K562 (cell line): ENCODE results near the gene NKD1. TPM values are rescaled to one million over a fixed set of nuclear protein-coding genes. Genes with fewer than 3 reads are reported as not detected.

Experiments
- ATAC-seq: fragments of 200-7000 bp; cut with Tn5 transposase; 3 replicates; pipeline ENCODE4 v1.9.1; 2020; ENCODE audit warnings: moderate library complexity
- BruUV-seq: library from RNA; stranded (reverse); fragments of 400-500 nt; replicated peaks from 2 replicates; lab custom pipeline; 2021; lab: Mats Ljungman, UMichigan
- CTCF ChIA-PET: fragments of 300-600 bp; formaldehyde crosslinking; extraction: SDS; loops from one replicate; lab custom pipeline; 2021; ENCODE audit warnings: low intra/inter-chr PET ratio; lab: Yijun Ruan, JAX
- POLR2A ChIA-PET: fragments of 300-600, 350-650 bp; sonication (Branson Sonifier 250); formaldehyde crosslinking; extraction: SDS; loops from one replicate; lab custom pipeline; 2021; ENCODE audit warnings: antibody characterized with exemption, inconsistent platforms; lab: Yijun Ruan, JAX
- DNase-seq, 4 experiments: peaks; one replicate each; pipeline versions ENCODE4 v3.0.0 to v3.0.0-alpha.2; 2011 to 2018; ENCODE audit warnings: low spot score in 3 of 4, mixed read lengths in 3 of 4; ENCODE audit errors: extremely low read depth in 1 of 4
- FAIRE-seq: peaks from 2 replicates; lab custom pipeline; 2011; peaks lifted over from hg19 to GRCh38; lab: Jason Lieb, UNC
- H2AFZ ChIP-seq: 2 replicates; pipeline ENCODE4 v1.6.0; 2011; ENCODE audit warnings: low read depth, low read length, control low read depth, inconsistent platforms
- H3K27ac ChIP-seq: fragments of 200-600 bp; 3 replicates; pipeline ENCODE4 v1.8.0; 2011; ENCODE audit warnings: low read depth, mild to moderate bottlenecking, control low read depth, inconsistent platforms, low read length, moderate library complexity, mixed read lengths; ENCODE audit errors: extremely low read depth
- H3K27me3 ChIP-seq, 2 experiments: fragments of 300-600 bp in 1 of 2; 2 replicates in 1 of 2; 3 replicates in 1 of 2; pipeline versions ENCODE4 v1.6.0 to v1.8.0; 2011; ENCODE audit warnings: inconsistent platforms in 2 of 2, low read length in 2 of 2, mild to moderate bottlenecking in 1 of 2, mixed read lengths in 1 of 2, moderate library complexity in 1 of 2; ENCODE audit not compliant: control insufficient read depth in 2 of 2, insufficient read depth in 2 of 2
- H3K36me3 ChIP-seq: fragments of 300-600 bp; 3 replicates; pipeline ENCODE4 v1.8.0; 2011; ENCODE audit warnings: mild to moderate bottlenecking, low read length, inconsistent platforms; ENCODE audit not compliant: control insufficient read depth, insufficient read depth
- H3K4me1 ChIP-seq, 2 experiments: fragments of 200-600 bp in 1 of 2; replicated peaks in 1 of 2; 2 replicates in 1 of 2; 3 replicates in 1 of 2; pipeline versions ENCODE4 v1.5.1 to v1.8.0; 2011; ENCODE audit warnings: inconsistent platforms in 2 of 2, low read length in 2 of 2, mild to moderate bottlenecking in 1 of 2, mixed read lengths in 1 of 2, moderate library complexity in 1 of 2; ENCODE audit not compliant: control insufficient read depth in 2 of 2, insufficient read depth in 2 of 2
- H3K4me2 ChIP-seq: 2 replicates; pipeline ENCODE4 v1.6.1; 2011; ENCODE audit warnings: low read length, control low read depth, inconsistent platforms, mixed read lengths; ENCODE audit not compliant: insufficient read depth
- H3K4me3 ChIP-seq: fragments of 200-600 bp; sonication (generic), shearing (Covaris generic); 2 replicates; pipeline ENCODE4 v1.5.1; 2016; ENCODE audit warnings: control low read depth, inconsistent platforms
- H3K79me2 ChIP-seq: fragments of 200-600 bp; 3 replicates; pipeline ENCODE4 v1.8.0; 2011; ENCODE audit warnings: low read length, inconsistent platforms; ENCODE audit not compliant: control insufficient read depth, insufficient read depth
- H3K9ac ChIP-seq, 2 experiments: 2 replicates each; pipeline versions ENCODE4 v1.6.0 to v1.6.1; 2011; ENCODE audit warnings: low read depth in 2 of 2, low read length in 2 of 2, control low read depth in 1 of 2, inconsistent platforms in 1 of 2, mild to moderate bottlenecking in 1 of 2, mixed read lengths in 1 of 2; ENCODE audit not compliant: insufficient read depth in 1 of 2
- H3K9me1 ChIP-seq: one replicate; pipeline ENCODE4 v1.6.0; 2011; ENCODE audit warnings: inconsistent platforms, mild to moderate bottlenecking, low read length, moderate library complexity; ENCODE audit not compliant: control insufficient read depth, insufficient read depth
- H3K9me3 ChIP-seq: replicated peaks from 2 replicates; pipeline ENCODE4 v1.5.1; 2011; ENCODE audit warnings: low read depth, low read length, inconsistent platforms; ENCODE audit not compliant: control insufficient read depth, insufficient read depth
- H4K20me1 ChIP-seq: replicated peaks from 2 replicates; pipeline ENCODE4 v1.6.1; 2011; ENCODE audit warnings: low read length, inconsistent platforms, mixed read lengths; ENCODE audit not compliant: control insufficient read depth, insufficient read depth
- ETV6 ChIP-seq, 3 experiments: fragments of 150-350 bp in 1 of 3; sonication (generic) in 1 of 3; formaldehyde crosslinking in 1 of 3; IDR thresholded peaks; 2 replicates each; pipeline versions ENCODE4 v1.6.1 to v1.8.0; 2014 to 2022; ENCODE audit warnings: borderline replicate concordance in 2 of 3, low read depth in 2 of 3, antibody characterized with exemption in 1 of 3, low read length in 1 of 3, mild to moderate bottlenecking in 1 of 3, missing genetic modification reagents in 1 of 3
- GABPA ChIP-seq: fragments of 200-800 bp; sonication (Bioruptor generic); conservative IDR thresholded peaks from 2 replicates; pipeline ENCODE4 v1.6.1; 2016; ENCODE audit warnings: low read depth, missing genetic modification characterization, missing compliant biosample characterization
- L3MBTL2 ChIP-seq: fragments of 450-650 bp; IDR thresholded peaks from 2 replicates; pipeline ENCODE4 v1.6.1; 2016; ENCODE audit warnings: mild to moderate bottlenecking, moderate library complexity
- POLR3A ChIP-seq: IDR thresholded peaks from 2 replicates; pipeline ENCODE4 v1.6.1; 2011; ENCODE audit warnings: borderline replicate concordance, mild to moderate bottlenecking, moderate library complexity; ENCODE audit not compliant: insufficient read length, insufficient read depth; ENCODE audit errors: extremely low read depth
- PURB ChIP-seq: sonication (generic); formaldehyde crosslinking; IDR thresholded peaks from 2 replicates; pipeline ENCODE4 v1.9.0; 2021; ENCODE audit warnings: low read depth, mild to moderate bottlenecking, missing genetic modification reagents
- SMARCB1 ChIP-seq: IDR thresholded peaks from 2 replicates; pipeline ENCODE4 v1.6.1; 2011; ENCODE audit warnings: improper control_type of control experiment, low read depth; ENCODE audit not compliant: insufficient read length
- SMARCE1 ChIP-seq: fragments of 450-650 bp; IDR thresholded peaks from 2 replicates; pipeline ENCODE4 v1.7.1; 2016; ENCODE audit warnings: mild to moderate bottlenecking
- ZSCAN32 ChIP-seq: fragments of 450-650 bp; formaldehyde crosslinking; IDR thresholded peaks from 2 replicates; pipeline ENCODE4 v1.4.0; 2020; ENCODE audit warnings: mild to moderate bottlenecking, moderate library complexity
- WGBS: fragments of 100-300 bp; shearing (Covaris generic); methylation state at CpG from one replicate; pipeline ENCODE4 v1.1.6; 2016; ENCODE audit warnings: low coverage, mixed read lengths; ENCODE audit not compliant: insufficient coverage; ENCODE audit errors: missing lambda C conversion rate; 5-methylcytosine and 5-hydroxymethylcytosine counted together
- in situ Hi-C: fragments of 300-500 bp; cut with MboI; formaldehyde crosslinking; loops from 4 replicates; pipeline ENCODE4 v1.15.0; 2018; ENCODE audit warnings: inconsistent platforms, mixed read lengths
- intact Hi-C: fragments of 100-400 bp; cut with micrococcal nuclease; formaldehyde crosslinking; loops from 2 replicates; pipeline ENCODE4 v1.14.2; 2022
- polyA plus RNA-seq, 8 experiments: library from polyadenylated mRNA; depleted of rRNA in 4 of 8; stranded (reverse) in 5 of 8; unstranded in 3 of 8; fragments of >200 nt; fragmentation: Nextera tagmentation in 2 of 8; fragmentation: Illumina TruSeq in 1 of 8; extraction: Ambion mirVana in 2 of 8; extraction: Trizol in 1 of 8; gene quantifications; 2 replicates each; pipeline versions ENCODE4 v1.2.1 to v1.2.3, GENCODE V29; 2011 to 2014; ENCODE audit warnings: inconsistent platforms in 1 of 8, missing spikeins in 1 of 8
- total RNA-seq, 7 experiments: library from RNA; depleted of rRNA in 6 of 7; stranded (reverse); fragments of >200 nt in 6 of 7; fragmentation: Illumina TruSeq in 2 of 7; extraction: Trizol in 2 of 7; gene quantifications; 2 replicates each; pipeline versions ENCODE4 v1.2.1 to v1.2.3, GENCODE V29; 2011 to 2021; ENCODE audit warnings: low replicate concordance in 1 of 7
- TF ChIP-seq, protein P1 (sequence below): fragments of 450-650 bp; formaldehyde crosslinking; IDR thresholded peaks from 2 replicates; pipeline ENCODE4 v1.4.0; 2022; ENCODE audit warnings: missing genetic modification characterization
- TF ChIP-seq, protein P2 (sequence below): fragments of 200-800 bp; sonication (Bioruptor generic); IDR thresholded peaks from 2 replicates; pipeline ENCODE4 v1.6.1; 2017; ENCODE audit warnings: missing genetic modification characterization, missing compliant biosample characterization
- TF ChIP-seq, protein P3 (sequence below): fragments of 450-650 bp; IDR thresholded peaks from 2 replicates; pipeline ENCODE4 v1.6.1; 2017; ENCODE audit warnings: antibody characterized with exemption, mild to moderate bottlenecking
- TF ChIP-seq, protein P4 (sequence below): sonication (generic); formaldehyde crosslinking; IDR thresholded peaks from 2 replicates; pipeline ENCODE4 v1.9.0; 2022; ENCODE audit warnings: mild to moderate bottlenecking, missing genetic modification reagents

The NKD1 gene
- total and polyA plus RNA-seq, 9 of the 15 experiments (the other 6 are each of a cell fraction or from before 2014, with no cell fraction given) = under 0.01 to 0.24 (median 0.04) TPM; not detected in 2

DNA sequence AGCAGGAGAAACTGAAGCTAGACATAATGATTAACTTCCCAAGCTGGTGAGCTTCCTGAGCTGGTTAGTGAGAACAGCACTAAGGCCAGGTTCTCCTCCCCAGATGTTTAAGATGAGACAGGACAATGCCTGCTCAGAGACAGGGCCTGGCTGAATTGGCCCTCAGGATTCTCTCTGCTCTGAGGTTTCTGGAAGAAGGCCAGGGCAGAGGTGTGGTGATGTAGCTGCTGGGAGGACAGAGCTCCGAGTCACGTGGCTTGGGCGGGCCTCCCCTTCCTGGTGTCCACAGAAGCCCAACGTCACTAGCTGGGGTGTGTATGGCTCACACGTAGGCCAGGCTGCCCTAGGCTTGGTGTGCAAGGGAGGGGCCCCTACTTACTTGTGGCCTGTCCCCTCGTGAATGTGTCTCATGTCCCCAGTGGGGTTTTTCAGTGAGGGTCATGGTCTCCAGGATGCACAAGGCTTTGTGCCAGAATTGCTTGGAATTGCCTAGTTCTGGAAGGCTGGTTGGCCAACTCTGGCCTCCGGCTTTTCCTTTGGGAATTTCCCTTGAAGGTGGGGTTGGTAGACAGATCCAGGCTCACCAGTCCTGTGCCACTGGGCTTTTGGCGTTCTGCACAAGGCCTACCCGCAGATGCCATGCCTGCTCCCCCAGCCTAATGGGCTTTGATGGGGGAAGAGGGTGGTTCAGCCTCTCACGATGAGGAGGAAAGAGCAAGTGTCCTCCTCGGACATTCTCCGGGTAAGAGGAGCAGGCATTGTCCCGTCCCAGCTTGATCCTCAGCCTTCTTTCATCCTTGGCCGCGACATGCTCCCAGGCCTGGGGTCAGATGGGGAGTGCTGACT, 148.6 kb downstream of the NKD1 start:
- Histone ChIP-seq H4K20me1 (no peaks in the 10 kb centered on the region; the same call in 1 of the 2 replicates), H3K79me2 (no peaks in the 10 kb centered on the region), H3K27me3 (peaks cover 0 to 33% of the 10 kb centered on the region in 2 experiments; a peak in 3 of 5 replicates), H3K9me3 (no peaks in the 10 kb centered on the region), H3K4me3 (no peak overlapping the region), H3K9me1 (no peaks in the 10 kb centered on the region), H3K9ac (no peak overlapping the region), H3K27ac (no peak overlapping the region), H3K36me3 (no peaks in the 10 kb centered on the region), H3K4me1 (peaks cover 9 to 15% of the 10 kb centered on the region in 2 experiments; a peak in 4 of 5 replicates), H2AFZ (peak overlapping the region; percentile 63; the same call in 1 of the 2 replicates), H3K4me2 (peak overlapping the region; percentile 22; the same call in 1 of the 2 replicates)
- FAIRE-seq (peak; percentile 65), ATAC-seq (peak; percentile 89), DNase-seq (peak; percentile 55 to 73 (median 67))
- ChIA-PET POLR2A (interaction anchor here (0.6 kb wide), 1 partner anchor 29 kb away, joined by 5 read pairs; no protein-coding TSS in a partner anchor), CTCF (no interaction called here)
- in situ Hi-C loops = no loop called here
- intact Hi-C loops = no loop called here
- WGBS = 7% methylated on average over 10 of the region's 15 CpGs
- BruUV-seq = no TSS peak
- TF ChIP-seq, protein P1, sequence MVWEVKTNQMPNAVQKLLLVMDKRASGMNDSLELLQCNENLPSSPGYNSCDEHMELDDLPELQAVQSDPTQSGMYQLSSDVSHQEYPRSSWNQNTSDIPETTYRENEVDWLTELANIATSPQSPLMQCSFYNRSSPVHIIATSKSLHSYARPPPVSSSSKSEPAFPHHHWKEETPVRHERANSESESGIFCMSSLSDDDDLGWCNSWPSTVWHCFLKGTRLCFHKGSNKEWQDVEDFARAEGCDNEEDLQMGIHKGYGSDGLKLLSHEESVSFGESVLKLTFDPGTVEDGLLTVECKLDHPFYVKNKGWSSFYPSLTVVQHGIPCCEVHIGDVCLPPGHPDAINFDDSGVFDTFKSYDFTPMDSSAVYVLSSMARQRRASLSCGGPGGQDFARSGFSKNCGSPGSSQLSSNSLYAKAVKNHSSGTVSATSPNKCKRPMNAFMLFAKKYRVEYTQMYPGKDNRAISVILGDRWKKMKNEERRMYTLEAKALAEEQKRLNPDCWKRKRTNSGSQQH = no peak
- no peak for TF ChIP-seq PURB
- TF ChIP-seq, protein P2, sequence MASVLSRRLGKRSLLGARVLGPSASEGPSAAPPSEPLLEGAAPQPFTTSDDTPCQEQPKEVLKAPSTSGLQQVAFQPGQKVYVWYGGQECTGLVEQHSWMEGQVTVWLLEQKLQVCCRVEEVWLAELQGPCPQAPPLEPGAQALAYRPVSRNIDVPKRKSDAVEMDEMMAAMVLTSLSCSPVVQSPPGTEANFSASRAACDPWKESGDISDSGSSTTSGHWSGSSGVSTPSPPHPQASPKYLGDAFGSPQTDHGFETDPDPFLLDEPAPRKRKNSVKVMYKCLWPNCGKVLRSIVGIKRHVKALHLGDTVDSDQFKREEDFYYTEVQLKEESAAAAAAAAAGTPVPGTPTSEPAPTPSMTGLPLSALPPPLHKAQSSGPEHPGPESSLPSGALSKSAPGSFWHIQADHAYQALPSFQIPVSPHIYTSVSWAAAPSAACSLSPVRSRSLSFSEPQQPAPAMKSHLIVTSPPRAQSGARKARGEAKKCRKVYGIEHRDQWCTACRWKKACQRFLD (CRISPR knock-in tag) = no peak
- TF ChIP-seq, protein P3, sequence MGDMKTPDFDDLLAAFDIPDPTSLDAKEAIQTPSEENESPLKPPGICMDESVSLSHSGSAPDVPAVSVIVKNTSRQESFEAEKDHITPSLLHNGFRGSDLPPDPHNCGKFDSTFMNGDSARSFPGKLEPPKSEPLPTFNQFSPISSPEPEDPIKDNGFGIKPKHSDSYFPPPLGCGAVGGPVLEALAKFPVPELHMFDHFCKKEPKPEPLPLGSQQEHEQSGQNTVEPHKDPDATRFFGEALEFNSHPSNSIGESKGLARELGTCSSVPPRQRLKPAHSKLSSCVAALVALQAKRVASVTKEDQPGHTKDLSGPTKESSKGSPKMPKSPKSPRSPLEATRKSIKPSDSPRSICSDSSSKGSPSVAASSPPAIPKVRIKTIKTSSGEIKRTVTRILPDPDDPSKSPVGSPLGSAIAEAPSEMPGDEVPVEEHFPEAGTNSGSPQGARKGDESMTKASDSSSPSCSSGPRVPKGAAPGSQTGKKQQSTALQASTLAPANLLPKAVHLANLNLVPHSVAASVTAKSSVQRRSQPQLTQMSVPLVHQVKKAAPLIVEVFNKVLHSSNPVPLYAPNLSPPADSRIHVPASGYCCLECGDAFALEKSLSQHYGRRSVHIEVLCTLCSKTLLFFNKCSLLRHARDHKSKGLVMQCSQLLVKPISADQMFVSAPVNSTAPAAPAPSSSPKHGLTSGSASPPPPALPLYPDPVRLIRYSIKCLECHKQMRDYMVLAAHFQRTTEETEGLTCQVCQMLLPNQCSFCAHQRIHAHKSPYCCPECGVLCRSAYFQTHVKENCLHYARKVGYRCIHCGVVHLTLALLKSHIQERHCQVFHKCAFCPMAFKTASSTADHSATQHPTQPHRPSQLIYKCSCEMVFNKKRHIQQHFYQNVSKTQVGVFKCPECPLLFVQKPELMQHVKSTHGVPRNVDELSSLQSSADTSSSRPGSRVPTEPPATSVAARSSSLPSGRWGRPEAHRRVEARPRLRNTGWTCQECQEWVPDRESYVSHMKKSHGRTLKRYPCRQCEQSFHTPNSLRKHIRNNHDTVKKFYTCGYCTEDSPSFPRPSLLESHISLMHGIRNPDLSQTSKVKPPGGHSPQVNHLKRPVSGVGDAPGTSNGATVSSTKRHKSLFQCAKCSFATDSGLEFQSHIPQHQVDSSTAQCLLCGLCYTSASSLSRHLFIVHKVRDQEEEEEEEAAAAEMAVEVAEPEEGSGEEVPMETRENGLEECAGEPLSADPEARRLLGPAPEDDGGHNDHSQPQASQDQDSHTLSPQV = no peak
- TF ChIP-seq POLR3A = no peak
- TF ChIP-seq ZSCAN32 (CRISPR knock-in tag) = no peak
- TF ChIP-seq, protein P4, sequence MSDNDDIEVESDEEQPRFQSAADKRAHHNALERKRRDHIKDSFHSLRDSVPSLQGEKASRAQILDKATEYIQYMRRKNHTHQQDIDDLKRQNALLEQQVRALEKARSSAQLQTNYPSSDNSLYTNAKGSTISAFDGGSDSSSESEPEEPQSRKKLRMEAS (CRISPR knock-in tag) = no peak
- TF ChIP-seq GABPA = no peak
- no peak for TF ChIP-seq SMARCB1
- TF ChIP-seq ETV6 (IDR thresholded peaks at IDR 0.05; ENCODE audit: borderline replicate concordance in 1 of 2, low read depth in 2 of 2, low read length in 1 of 2) = no peak
- no peak for TF ChIP-seq ETV6 (CRISPR knock-in tag; IDR thresholded peaks at IDR 0.05; ENCODE audit: borderline replicate concordance)
- no peak for TF ChIP-seq SMARCE1
- TF ChIP-seq L3MBTL2 = peak; percentile 50
